GM20000 (cell line): Measurements from ENCODE around the gene PITPNC1.
A peak's percentile ranks its signal among the peaks of the same experiment; 100 is the strongest.
"Not testable (repeated sequence)": the region's sequence is repeated elsewhere in the genome, so short reads cannot be mapped to it uniquely, and the experiment has no call there.

Experiments
- DNase-seq: peaks from one replicate; pipeline ENCODE4 v3.0.0; 2012; ENCODE audit warnings: low spot score
- CTCF ChIP-seq: IDR thresholded peaks from 2 replicates; pipeline ENCODE4 v1.5.1; 2012; ENCODE audit warnings: mild to moderate bottlenecking, control low read depth; ENCODE audit errors: extremely low read depth, missing control alignments

Gene PITPNC1

GRCh38 chr17:67393809-67394397 lies 16.8 kb downstream of the PITPNC1 start:
- no peak for DNase-seq
- TF ChIP-seq CTCF = no peak

- TF ChIP-seq CTCF = no peak
- DNase-seq = no peak
Measured at GRCh38 chr17:67399676-67400075, 22.6 kb downstream of the PITPNC1 start.

- no peak for DNase-seq
- TF ChIP-seq CTCF = no peak
Measured at GRCh38 chr17:67400193-67400592, 23.1 kb downstream of the PITPNC1 start.

- no peak for DNase-seq
Measured at GRCh38 chr17:67401106-67401505, 24.0 kb downstream of the PITPNC1 start.

GRCh38 chr17:67401598-67402504 lies 24.8 kb downstream of the PITPNC1 start:
- no peak for DNase-seq
- TF ChIP-seq CTCF = no peak

More at GRCh38 chr17:67401106-67401505, 24.0 kb downstream of the PITPNC1 start:
- no peak for TF ChIP-seq CTCF

GRCh38 chr17:67403065-67403464 lies 26.0 kb downstream of the PITPNC1 start:
- TF ChIP-seq CTCF = no peak
- peak; percentile 46 for DNase-seq

- no peak for DNase-seq
- TF ChIP-seq CTCF = no peak
Measured at GRCh38 chr17:67403483-67403882, 26.4 kb downstream of the PITPNC1 start.

GRCh38 chr17:67408455-67408830 lies 31.4 kb downstream of the PITPNC1 start:
- not testable (repeated sequence) for DNase-seq
